CD14-positive monocyte (primary cell): ENCODE measurements around the gene ASTN2. TPM values are rescaled to one million over a fixed set of nuclear protein-coding genes. Genes with fewer than 3 reads are reported as not detected.

ENCODE experiments used
- DNase-seq, 3 donors: peaks; one replicate each; pipeline ENCODE4 v3.0.0-alpha.2; 2011 to 2022
- H2AFZ ChIP-seq: 2 replicates; pipeline ENCODE4 v1.6.0; 2012; ENCODE audit warnings: mild to moderate bottlenecking, low read depth, low read length, inconsistent platforms; ENCODE audit not compliant: insufficient read depth, poor library complexity, severe bottlenecking
- H3K27ac ChIP-seq, 2 donors: 1 replicate in 1 of 2; 2 replicates in 1 of 2; pipeline ENCODE4 v1.5.1; 2012 to 2013; ENCODE audit warnings: low read length in 2 of 2, control low read depth in 1 of 2, inconsistent platforms in 1 of 2, low read depth in 1 of 2, mild to moderate bottlenecking in 1 of 2
- H3K27me3 ChIP-seq, 2 donors: one replicate each; pipeline versions ENCODE4 v1.6.0 to v1.6.1; 2011 to 2013; ENCODE audit warnings: low read length in 2 of 2; ENCODE audit not compliant: control insufficient read depth in 2 of 2, insufficient read depth in 2 of 2
- H3K36me3 ChIP-seq, 2 donors: replicated peaks in 1 of 2; 1 replicate in 1 of 2; 2 replicates in 1 of 2; pipeline versions ENCODE4 v1.5.1 to v1.6.1; 2012 to 2013; ENCODE audit warnings: low read length in 2 of 2, control low read depth in 1 of 2, inconsistent platforms in 1 of 2, mild to moderate bottlenecking in 1 of 2; ENCODE audit not compliant: insufficient read depth in 2 of 2, control insufficient read depth in 1 of 2
- H3K4me1 ChIP-seq, 2 donors: 1 replicate in 1 of 2; 2 replicates in 1 of 2; pipeline versions ENCODE4 v1.5.1 to v1.6.1; 2012 to 2013; ENCODE audit warnings: low read length in 2 of 2, control low read depth in 1 of 2, inconsistent platforms in 1 of 2, mild to moderate bottlenecking in 1 of 2, moderate library complexity in 1 of 2; ENCODE audit not compliant: insufficient read depth in 2 of 2, control insufficient read depth in 1 of 2
- H3K4me2 ChIP-seq: replicated peaks from 2 replicates; pipeline ENCODE3; 2012; ENCODE audit warnings: low read length, moderate library complexity, mild to moderate bottlenecking; ENCODE audit not compliant: poor library complexity, severe bottlenecking; ENCODE audit errors: extremely low read depth
- H3K4me3 ChIP-seq, 3 experiments: fragments of 200-600 bp in 1 of 3; sonication (generic) in 1 of 3; replicated peaks in 1 of 3; 1 replicate in 2 of 3; 2 replicates in 1 of 3; pipeline ENCODE4 v1.5.1; 2011 to 2013; ENCODE audit warnings: low read length in 3 of 3, mild to moderate bottlenecking in 3 of 3, control low read depth in 2 of 3, low read depth in 2 of 3, inconsistent platforms in 1 of 3, moderate library complexity in 1 of 3
- H3K79me2 ChIP-seq: 2 replicates; pipeline ENCODE4 v1.6.0; 2012; ENCODE audit warnings: mild to moderate bottlenecking, control low read depth, inconsistent platforms, low read length, moderate library complexity; ENCODE audit not compliant: insufficient read depth
- H3K9ac ChIP-seq: 2 replicates; pipeline ENCODE4 v1.6.0; 2017; ENCODE audit warnings: low read length, mild to moderate bottlenecking; ENCODE audit not compliant: insufficient read depth, poor library complexity, severe bottlenecking
- H3K9me3 ChIP-seq, 2 donors: replicated peaks in 1 of 2; 1 replicate in 1 of 2; 2 replicates in 1 of 2; pipeline versions ENCODE4 v1.5.1 to v1.6.1; 2012 to 2013; ENCODE audit warnings: low read length in 2 of 2, control low read depth in 1 of 2; ENCODE audit not compliant: control insufficient read depth in 1 of 2, insufficient read depth in 1 of 2
- H4K20me1 ChIP-seq: 2 replicates; pipeline ENCODE4 v1.6.0; 2012; ENCODE audit warnings: mild to moderate bottlenecking, low read length, control low read depth, moderate library complexity; ENCODE audit not compliant: insufficient read depth
- H3K27ac Mint-ChIP-seq, 7 donors: one replicate each; pipeline ENCODE4 v1.8.0; 2020; ENCODE audit warnings: mild to moderate bottlenecking in 7 of 7, mixed read lengths in 7 of 7, moderate library complexity in 6 of 7, inconsistent platforms in 2 of 7
- H3K27me3 Mint-ChIP-seq, 3 donors: one replicate each; pipeline ENCODE4 v1.8.0; 2021 to 2022; ENCODE audit warnings: low read depth in 3 of 3, mild to moderate bottlenecking in 3 of 3, mixed read lengths in 3 of 3, moderate library complexity in 3 of 3, inconsistent platforms in 1 of 3
- H3K36me3 Mint-ChIP-seq, 2 donors: one replicate each; pipeline ENCODE4 v1.8.0; 2020; ENCODE audit warnings: mixed read lengths in 2 of 2, inconsistent platforms in 1 of 2, mild to moderate bottlenecking in 1 of 2
- H3K4me1 Mint-ChIP-seq: one replicate; pipeline ENCODE4 v1.8.0; 2020; ENCODE audit warnings: mild to moderate bottlenecking, mixed read lengths
- H3K4me3 Mint-ChIP-seq, 2 donors: one replicate each; pipeline ENCODE4 v1.8.0; 2020; ENCODE audit warnings: mild to moderate bottlenecking in 2 of 2, mixed read lengths in 2 of 2, moderate library complexity in 1 of 2
- H3K9me3 Mint-ChIP-seq, 7 donors: one replicate each; pipeline ENCODE4 v1.8.0; 2020 to 2022; ENCODE audit warnings: mixed read lengths in 7 of 7, mild to moderate bottlenecking in 6 of 7, moderate library complexity in 6 of 7, inconsistent platforms in 2 of 7
- WGBS: methylation state at CpG from one replicate; pipeline ENCODE4 v1.1.5; 2013; ENCODE audit warnings: missing lambda C conversion rate; ENCODE audit not compliant: insufficient coverage; 5-methylcytosine and 5-hydroxymethylcytosine counted together
- intact Hi-C, 2 donors: fragments of 100-400 bp; cut with micrococcal nuclease; formaldehyde crosslinking; loops; one replicate each; pipeline versions ENCODE4 v1.15.0 to v1.15.1; 2023
- polyA plus RNA-seq, 3 donors: library from polyadenylated mRNA; depleted of rRNA in 1 of 3; unstranded in 2 of 3; stranded (reverse) in 1 of 3; fragments of 300-500 nt in 2 of 3; fragments of >200 nt in 1 of 3; fragmentation: Illumina TruSeq in 2 of 3; gene quantifications; 1 replicate in 2 of 3; 2 replicates in 1 of 3; pipeline ENCODE4 v1.2.3, GENCODE V29; 2012 to 2021
- TF ChIP-seq, protein P1 (sequence below): fragments of 200-600 bp; IDR thresholded peaks from one replicate; pipeline ENCODE4 v1.8.0; 2022; ENCODE audit warnings: antibody characterized with exemption, mild to moderate bottlenecking

Gene ASTN2
- polyA plus RNA-seq, 3 donors: not detected

DNA sequence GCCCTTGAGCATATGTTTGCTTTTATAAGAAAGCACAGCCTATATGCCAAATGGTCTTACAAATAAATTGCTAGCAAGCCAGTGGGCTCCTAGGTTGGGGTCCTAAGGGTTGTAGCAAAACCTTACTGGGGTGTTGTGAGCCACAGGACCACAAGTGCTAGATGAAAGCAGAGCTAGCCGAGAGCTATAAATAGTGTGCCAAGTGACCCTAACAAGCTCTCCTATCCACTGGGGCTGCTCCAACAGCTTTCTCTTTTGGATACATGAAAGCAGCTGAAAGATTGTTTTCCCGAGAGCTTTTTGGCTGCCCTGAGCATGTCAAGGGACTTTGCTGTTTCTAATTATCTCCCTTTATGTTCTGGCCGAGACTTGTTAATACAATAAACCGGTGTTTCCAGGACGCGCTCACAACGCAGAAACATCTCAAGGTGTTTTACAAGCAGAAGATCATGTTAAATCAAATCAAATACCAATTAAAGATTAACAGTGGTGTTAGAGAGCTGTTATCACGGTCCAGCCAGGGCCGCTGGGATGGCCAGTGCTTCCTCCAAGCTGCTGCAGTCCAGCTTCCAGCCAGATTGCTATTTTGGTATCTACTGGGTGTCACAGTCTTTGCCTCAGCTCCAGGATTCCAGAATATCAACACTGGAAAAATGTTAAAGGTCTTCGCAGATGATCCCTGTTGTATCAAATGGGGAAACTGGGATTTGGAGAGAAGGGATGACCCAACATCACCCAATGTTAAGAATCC lies 351.0 kb downstream of the ASTN2 start:
- Mint-ChIP-seq H3K36me3 (no peaks in the 10 kb centered on the region), H3K27me3 (peaks cover 0 to 3% (median 1%) of the 10 kb centered on the region in 3 donors), H3K27ac (no peak overlapping the region), H3K4me3 (no peak overlapping the region), H3K4me1 (no peaks in the 10 kb centered on the region), H3K9me3 (peaks cover 4 to 13% (median 5%) of the 10 kb centered on the region in 7 donors)
- 96% methylated on average over 3 of the region's 10 CpGs for WGBS
- no peaks in the 10 kb centered on the region for H3K9me3 ChIP-seq
- H3K79me2 ChIP-seq: no peaks in the 10 kb centered on the region
- no peak overlapping the region for H3K9ac ChIP-seq
- no peak overlapping the region for H2AFZ ChIP-seq
- no peaks in the 10 kb centered on the region for H4K20me1 ChIP-seq
- H3K27ac ChIP-seq: no peak overlapping the region
- no peaks in the 10 kb centered on the region for H3K4me1 ChIP-seq
- intact Hi-C loops: no loop called here
- TF ChIP-seq, protein P1, sequence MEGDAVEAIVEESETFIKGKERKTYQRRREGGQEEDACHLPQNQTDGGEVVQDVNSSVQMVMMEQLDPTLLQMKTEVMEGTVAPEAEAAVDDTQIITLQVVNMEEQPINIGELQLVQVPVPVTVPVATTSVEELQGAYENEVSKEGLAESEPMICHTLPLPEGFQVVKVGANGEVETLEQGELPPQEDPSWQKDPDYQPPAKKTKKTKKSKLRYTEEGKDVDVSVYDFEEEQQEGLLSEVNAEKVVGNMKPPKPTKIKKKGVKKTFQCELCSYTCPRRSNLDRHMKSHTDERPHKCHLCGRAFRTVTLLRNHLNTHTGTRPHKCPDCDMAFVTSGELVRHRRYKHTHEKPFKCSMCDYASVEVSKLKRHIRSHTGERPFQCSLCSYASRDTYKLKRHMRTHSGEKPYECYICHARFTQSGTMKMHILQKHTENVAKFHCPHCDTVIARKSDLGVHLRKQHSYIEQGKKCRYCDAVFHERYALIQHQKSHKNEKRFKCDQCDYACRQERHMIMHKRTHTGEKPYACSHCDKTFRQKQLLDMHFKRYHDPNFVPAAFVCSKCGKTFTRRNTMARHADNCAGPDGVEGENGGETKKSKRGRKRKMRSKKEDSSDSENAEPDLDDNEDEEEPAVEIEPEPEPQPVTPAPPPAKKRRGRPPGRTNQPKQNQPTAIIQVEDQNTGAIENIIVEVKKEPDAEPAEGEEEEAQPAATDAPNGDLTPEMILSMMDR: no peak
- no peak overlapping the region for H3K4me2 ChIP-seq
- H3K27me3 ChIP-seq: no peaks in the 10 kb centered on the region
- no peaks in the 10 kb centered on the region for H3K36me3 ChIP-seq
- no peak for DNase-seq
- H3K4me3 ChIP-seq: no peak overlapping the region

DNA sequence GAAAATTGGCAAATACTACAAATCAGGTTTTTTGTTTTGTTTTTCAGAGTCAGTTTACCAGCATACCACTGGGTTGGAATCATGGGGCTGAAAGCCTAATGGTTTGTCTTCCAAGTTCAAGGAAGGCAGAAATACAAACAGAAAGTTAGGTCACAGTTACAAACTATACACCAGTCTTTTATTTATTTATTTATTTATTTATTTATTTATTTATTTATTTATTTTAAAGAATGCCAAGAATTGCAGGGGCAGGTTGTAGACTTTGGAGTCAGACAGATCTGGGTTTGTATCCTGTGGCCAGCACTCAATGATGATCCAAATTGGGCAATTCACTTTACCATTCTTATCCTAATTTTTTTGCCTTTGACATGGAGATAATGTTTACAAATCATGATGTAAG lies 353.9 kb downstream of the ASTN2 start:
- Histone ChIP-seq H3K27ac (no peak overlapping the region), H3K4me1 (no peaks in the 10 kb centered on the region), H3K9ac (no peak overlapping the region), H3K4me2 (no peak overlapping the region), H3K79me2 (no peaks in the 10 kb centered on the region), H4K20me1 (no peaks in the 10 kb centered on the region), H3K36me3 (no peaks in the 10 kb centered on the region), H3K4me3 (no peak overlapping the region), H3K9me3 (no peaks in the 10 kb centered on the region), H2AFZ (no peak overlapping the region), H3K27me3 (no peaks in the 10 kb centered on the region)
- Mint-ChIP-seq H3K36me3 (no peaks in the 10 kb centered on the region), H3K4me1 (no peaks in the 10 kb centered on the region), H3K27ac (no peak overlapping the region), H3K27me3 (peaks cover 0 to 3% (median 1%) of the 10 kb centered on the region in 3 donors), H3K9me3 (peaks cover 4 to 15% (median 5%) of the 10 kb centered on the region in 7 donors), H3K4me3 (no peak overlapping the region)
- intact Hi-C loops: no loop called here
- TF ChIP-seq, protein P1: no peak
- no peak for DNase-seq
